Mucosa of descending colon (tissue), 3 donors: ENCODE results near the gene ETDC. TPM values are rescaled to one million over a fixed set of nuclear protein-coding genes. Genes with fewer than 3 reads are reported as not detected.
A peak's percentile ranks its signal among the peaks of the same experiment; 100 is the strongest.

ENCODE experiments used
- ATAC-seq: fragments of 200-7000 bp; cut with Tn5 transposase; one replicate; pipeline ENCODE4 v1.9.1; 2020; ENCODE audit warnings: mild to moderate bottlenecking, moderate library complexity
- DNase-seq, 3 donors: peaks; one replicate each; pipeline ENCODE4 v3.0.0-alpha.2; 2020
- H3K36me3 ChIP-seq: fragments of 200-600 bp; one replicate; pipeline ENCODE4 v1.8.0; 2021; ENCODE audit warnings: low read depth, mild to moderate bottlenecking
- H3K4me1 ChIP-seq: fragments of 200-600 bp; one replicate; pipeline ENCODE4 v1.8.0; 2021; ENCODE audit warnings: low read depth, mild to moderate bottlenecking
- H3K4me3 ChIP-seq: fragments of 200-600 bp; one replicate; pipeline ENCODE4 v1.8.0; 2021; ENCODE audit warnings: mild to moderate bottlenecking
- H3K9me3 ChIP-seq: fragments of 200-600 bp; one replicate; pipeline ENCODE4 v1.8.0; 2021; ENCODE audit warnings: mild to moderate bottlenecking
- CTCF ChIP-seq: fragments of 200-600 bp; IDR thresholded peaks from one replicate; pipeline ENCODE4 v1.8.0; 2022; ENCODE audit warnings: antibody characterized with exemption, mild to moderate bottlenecking
- intact Hi-C, 2 donors: fragments of 100-400 bp; cut with DNase I in 1 of 2; cut with micrococcal nuclease in 1 of 2; formaldehyde crosslinking; loops; one replicate each; pipeline versions ENCODE4 v1.11.0 to v1.11.1; 2022; cut with DNase I, micrococcal nuclease
- total RNA-seq, 3 donors: library from RNA; stranded (reverse); fragmentation: NEBNext Ultra II Directional in 2 of 3; extraction: Animal tissue kit (Norgen Biotek cat#: 25700) in 2 of 3; gene quantifications; one replicate each; pipeline versions ENCODE4 v1.2.1 to v1.2.4, GENCODE V29; 2021 to 2023
- donor health status: DM: no; HTN: no; CAD: no; lungs with moderate emphysema.
- donor health status: DM: no; HTN: no; CAD: no.
- donor health status: DM: no; HTN: yes; CAD: no.

ETDC gene
- total RNA-seq, 3 donors from 2014 or later = not detected

GRCh38 chrX:135295238-135295943, 13.9 kb upstream of the ETDC start:
- Histone ChIP-seq H3K4me1 (no peaks in the 10 kb centered on the region), H3K9me3 (peaks cover under 1% of the 10 kb centered on the region), H3K4me3 (no peak overlapping the region), H3K36me3 (no peaks in the 10 kb centered on the region)
- peak; percentile 23 to 67 (median 28) for DNase-seq
- TF ChIP-seq CTCF = no peak
- intact Hi-C loops = no loop called here
- ATAC-seq = peak; percentile 60

- H3K9me3 ChIP-seq = no peaks in the 10 kb centered on the region
- no peaks in the 10 kb centered on the region for H3K36me3 ChIP-seq
- DNase-seq (no peak), ATAC-seq (peak; percentile 11)
- no peaks in the 10 kb centered on the region for H3K4me1 ChIP-seq
- no peak for TF ChIP-seq CTCF
- H3K4me3 ChIP-seq = no peak overlapping the region
- intact Hi-C loops = no loop called here
Measured at GRCh38 chrX:135295944-135296305, 13.4 kb upstream of the ETDC start.

- intact Hi-C loops = no loop called here
- DNase-seq = no peak
Measured at GRCh38 chrX:135302269-135302873, 6.9 kb upstream of the ETDC start.

GRCh38 chrX:135304741-135305140, 4.5 kb upstream of the ETDC start:
- DNase-seq = no peak
- intact Hi-C loops = no loop called here
- H3K4me3 ChIP-seq = no peak overlapping the region
- H3K4me1 ChIP-seq = no peaks in the 10 kb centered on the region
- no peaks in the 10 kb centered on the region for H3K9me3 ChIP-seq
- TF ChIP-seq CTCF = no peak
- H3K36me3 ChIP-seq = no peaks in the 10 kb centered on the region
- no peak for ATAC-seq

More at GRCh38 chrX:135302269-135302873, 6.9 kb upstream of the ETDC start:
- ATAC-seq = no peak
- Histone ChIP-seq H3K4me3 (no peak overlapping the region), H3K4me1 (no peaks in the 10 kb centered on the region), H3K9me3 (no peaks in the 10 kb centered on the region), H3K36me3 (no peaks in the 10 kb centered on the region)
- no peak for TF ChIP-seq CTCF

GRCh38 chrX:135307171-135307570, 2.1 kb upstream of the ETDC start:
- no peaks in the 10 kb centered on the region for H3K9me3 ChIP-seq
- ATAC-seq = no peak
- TF ChIP-seq CTCF = no peak
- H3K4me3 ChIP-seq = no peak overlapping the region
- no peaks in the 10 kb centered on the region for H3K4me1 ChIP-seq
- intact Hi-C loops = no loop called here
- no peak for DNase-seq
- no peaks in the 10 kb centered on the region for H3K36me3 ChIP-seq
